RKO (cell line): ENCODE data around the gene SNX1.

Experiments used
- DNase-seq: peaks from one replicate; pipeline ENCODE4 v3.0.0-alpha.2; 2016; ENCODE audit warnings: low spot score

Gene SNX1

DNA sequence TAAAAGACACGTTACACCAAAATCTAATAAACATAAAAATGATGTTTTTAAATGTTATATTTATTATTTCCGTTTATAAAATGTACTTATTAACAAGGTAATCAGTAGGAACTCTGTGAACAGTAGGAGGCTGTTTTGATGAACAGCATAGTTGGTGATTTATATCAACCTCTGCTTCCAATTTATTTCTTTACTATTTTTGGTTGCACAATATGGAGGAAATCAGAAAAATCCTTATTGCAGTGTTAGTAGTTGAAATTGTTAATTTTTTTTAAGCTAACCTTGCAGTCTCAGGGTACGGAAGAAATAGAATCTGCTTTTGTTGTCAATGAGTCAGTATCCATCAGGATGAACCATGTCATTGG, 50.7 kb downstream of the SNX1 start:
- DNase-seq = no peak

DNA sequence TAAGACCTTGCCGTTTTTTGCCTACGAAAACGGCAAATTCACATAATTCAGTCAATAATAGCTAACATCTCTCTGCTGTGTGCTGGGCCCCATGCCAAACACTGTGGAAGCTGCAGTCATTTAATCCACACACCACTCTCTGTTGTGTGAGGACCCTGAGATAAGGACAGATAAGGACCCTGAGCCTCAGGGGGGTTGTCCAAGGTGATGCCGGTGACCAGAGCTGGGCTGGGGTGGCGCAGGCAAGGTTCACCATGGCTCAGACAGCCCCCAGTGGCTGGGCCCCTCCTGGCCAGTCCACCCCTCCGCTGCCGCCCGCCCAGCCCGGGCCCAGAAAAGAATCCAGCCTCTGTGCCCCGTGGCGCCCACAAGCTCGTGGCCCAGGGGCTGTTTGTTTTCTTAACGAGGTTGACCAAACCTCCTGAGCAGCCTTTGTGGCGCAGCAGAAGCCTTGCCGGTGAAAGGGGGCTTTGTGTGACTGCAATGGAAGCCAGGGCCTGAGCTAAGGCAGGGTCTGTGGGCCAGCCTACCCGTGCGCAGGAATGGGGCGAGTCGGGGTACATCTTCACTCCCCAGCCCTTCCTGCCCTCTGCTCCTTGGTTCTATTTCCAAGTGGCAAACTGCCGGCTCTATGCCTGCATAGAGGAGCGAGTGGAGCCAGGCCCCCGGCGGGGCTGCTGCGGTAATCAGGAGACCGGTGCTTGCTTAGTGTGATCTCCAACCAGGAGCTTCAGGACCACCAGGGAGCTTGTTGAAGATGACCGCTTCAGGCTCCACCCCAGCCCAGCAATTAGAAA, 51.3 kb downstream of the SNX1 start:
- no peak for DNase-seq

DNA sequence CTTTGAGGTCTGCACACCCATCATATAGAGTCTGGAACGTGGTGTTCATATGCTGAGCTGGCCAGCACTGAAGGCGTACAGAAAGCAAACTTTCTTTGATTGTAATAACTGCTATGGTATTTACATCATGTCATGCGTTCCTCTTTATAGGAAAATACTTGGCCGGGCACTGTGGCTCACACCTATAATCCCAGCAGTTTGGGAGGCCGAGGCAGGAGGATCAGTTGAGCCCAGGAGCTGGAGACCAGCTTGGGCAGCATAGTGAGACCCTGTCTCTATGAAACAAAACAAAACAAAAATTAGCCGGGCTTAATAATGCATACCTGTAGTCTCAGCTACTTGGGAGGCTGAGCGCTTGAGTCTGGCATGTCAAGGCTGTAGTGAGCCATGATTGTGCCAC, 52.4 kb downstream of the SNX1 start:
- DNase-seq = no peak

DNA sequence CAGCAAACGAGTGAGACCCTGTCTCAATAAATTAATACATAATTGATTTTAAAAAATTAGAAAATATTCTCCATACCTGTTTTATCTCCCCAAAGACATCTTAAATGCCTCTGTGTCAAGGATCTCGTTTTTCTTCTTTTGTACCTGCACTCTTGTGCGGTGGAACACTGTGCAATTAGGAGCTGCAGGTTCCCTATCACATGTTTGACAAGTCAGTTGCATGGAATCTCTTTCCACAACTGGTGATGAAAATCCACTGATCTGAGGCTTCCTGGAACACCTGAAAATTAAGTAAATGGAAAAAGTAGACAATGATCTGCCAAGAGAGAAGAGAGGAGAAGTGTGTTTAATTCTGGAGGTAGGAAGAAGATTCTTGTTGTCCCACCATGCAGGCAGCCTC, 52.8 kb downstream of the SNX1 start:
- no peak for DNase-seq

DNA sequence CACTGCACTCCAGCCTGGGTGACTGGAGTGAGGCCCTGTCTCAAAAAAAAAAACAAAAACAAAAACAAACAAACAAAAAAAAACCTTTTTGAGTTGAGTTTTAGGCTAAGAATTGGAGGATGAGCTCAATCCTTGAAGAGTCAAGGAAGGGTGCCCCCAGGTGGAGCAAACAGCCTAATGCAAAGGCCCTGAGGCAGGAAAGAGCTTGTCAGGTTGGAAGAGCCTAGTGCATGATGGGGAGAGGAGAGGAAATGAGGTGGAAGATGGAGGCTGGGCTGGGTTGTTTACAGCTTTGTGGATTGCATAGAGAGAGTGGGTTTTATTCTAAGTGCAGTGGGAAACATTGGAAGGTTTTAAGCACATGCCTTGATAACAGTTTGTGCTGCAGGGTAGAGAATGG, 53.6 kb downstream of the SNX1 start:
- DNase-seq = peak; percentile 41

DNA sequence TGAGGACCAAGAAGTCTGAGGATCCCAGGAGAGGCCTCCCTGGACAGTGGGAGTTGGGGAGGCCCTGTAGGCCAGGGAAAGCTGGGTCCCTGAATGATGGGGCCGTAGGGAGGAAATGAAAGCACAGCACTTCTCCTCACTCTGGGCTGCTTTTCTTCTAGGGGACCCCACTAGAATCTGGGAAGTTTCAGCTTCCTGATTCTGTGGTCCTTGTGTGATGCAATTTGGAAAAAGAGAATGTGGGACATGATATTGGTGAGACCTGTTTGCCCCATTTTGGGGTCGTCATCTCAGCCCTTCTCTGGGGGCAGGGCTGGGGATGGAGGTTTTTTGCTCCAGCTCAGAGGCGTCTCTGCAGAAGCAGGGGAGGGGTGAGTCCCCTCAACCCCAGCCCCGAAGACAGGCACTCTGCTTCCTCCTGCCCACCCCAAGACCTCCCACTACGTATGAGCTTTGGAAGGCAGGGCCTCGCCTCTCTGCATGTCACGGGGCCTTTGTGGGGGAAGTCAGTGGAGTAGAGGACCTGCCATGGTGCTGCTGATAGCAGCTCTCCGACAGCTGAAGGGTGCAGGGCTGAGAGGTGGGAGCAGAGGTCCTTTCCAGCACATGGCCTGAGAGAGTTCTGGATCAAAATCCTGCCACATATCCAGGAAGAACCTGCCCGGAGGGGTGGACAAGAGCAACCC, 54.3 kb downstream of the SNX1 start:
- DNase-seq = no peak

DNA sequence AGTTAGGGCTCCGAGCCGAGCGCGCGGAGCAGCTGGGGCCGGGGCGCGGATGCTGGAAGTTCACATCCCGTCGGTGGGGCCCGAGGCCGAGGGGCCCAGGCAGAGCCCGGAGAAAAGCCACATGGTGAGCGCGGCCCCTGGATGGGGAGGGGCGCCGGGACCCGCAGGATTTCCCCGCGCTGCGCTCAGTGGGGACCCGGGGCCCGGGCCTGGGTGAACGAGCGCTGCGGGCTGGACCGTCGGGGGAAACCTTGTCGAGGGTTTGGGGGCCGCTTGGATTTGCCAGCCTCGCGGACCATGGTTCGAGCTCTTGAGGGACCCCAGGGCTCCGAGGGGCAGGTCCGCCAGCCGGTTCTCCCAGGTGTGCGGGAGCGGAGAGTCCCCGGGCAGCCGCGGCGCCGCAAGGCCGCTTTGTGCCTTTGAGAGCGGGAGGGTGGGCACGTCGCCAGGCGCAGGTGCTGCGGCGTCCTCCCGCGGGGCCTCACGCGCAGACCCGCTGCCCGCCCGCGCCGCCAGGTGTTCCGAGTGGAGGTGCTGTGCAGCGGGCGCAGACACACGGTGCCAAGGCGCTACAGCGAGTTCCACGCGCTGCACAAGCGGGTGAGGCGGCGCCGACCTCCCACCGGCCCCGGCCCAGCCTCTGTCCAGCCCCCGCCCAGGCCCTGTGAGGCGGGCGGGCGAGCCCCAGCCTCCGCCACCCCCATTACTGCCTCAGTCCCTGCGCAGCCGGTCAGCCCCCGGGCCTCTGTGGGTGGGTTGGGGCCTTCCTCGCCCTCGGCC, 56.1 kb downstream of the SNX1 start, which contains the start of gene SNX22:
TSS of gene SNX22 (plus strand) at position 5 of the 780 bp plus-strand sequence. CDS start at position 50, 45 bp downstream.
- no peak for DNase-seq

DNA sequence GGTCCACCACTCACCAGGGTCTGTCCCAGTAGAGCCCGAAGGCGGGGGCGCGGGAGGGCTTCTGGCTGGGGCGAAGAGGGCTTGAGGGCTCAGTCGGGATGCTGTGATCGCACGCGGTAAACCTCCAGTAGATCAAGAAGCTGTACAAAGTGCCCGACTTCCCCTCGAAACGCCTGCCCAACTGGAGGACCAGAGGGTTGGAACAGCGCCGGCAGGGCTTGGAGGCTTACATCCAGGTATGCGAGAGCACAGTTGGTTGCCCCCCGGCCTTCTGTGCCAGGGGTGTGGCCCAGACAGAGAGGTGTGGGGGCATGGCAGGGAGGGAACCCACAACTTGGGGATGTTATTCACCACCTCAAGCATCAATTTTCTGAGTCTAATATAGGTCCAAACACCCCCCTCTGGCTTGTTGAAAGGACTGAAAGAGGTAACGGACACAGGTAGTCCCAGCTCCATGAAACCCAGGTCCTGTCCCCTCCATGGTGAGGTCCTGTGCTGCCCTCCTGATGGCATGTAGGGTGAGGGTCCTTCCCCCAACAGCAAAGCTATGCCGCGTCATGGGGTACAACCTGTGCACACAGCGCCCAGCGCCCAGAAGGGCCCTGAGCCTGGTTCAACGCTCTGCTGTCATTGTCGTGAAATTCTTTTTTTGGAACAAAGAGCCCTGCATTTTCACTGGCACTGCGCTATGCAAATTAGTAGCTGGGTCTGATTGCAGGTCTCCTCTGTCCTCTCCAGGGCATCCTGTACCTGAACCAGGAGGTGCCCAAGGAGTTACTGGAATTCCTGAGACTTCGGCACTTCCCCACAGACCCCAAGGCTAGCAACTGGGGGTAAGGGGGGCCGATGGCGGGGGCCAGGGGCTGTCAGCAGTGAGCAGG, 57.0 kb downstream of the SNX1 start:
- no peak for DNase-seq

DNA sequence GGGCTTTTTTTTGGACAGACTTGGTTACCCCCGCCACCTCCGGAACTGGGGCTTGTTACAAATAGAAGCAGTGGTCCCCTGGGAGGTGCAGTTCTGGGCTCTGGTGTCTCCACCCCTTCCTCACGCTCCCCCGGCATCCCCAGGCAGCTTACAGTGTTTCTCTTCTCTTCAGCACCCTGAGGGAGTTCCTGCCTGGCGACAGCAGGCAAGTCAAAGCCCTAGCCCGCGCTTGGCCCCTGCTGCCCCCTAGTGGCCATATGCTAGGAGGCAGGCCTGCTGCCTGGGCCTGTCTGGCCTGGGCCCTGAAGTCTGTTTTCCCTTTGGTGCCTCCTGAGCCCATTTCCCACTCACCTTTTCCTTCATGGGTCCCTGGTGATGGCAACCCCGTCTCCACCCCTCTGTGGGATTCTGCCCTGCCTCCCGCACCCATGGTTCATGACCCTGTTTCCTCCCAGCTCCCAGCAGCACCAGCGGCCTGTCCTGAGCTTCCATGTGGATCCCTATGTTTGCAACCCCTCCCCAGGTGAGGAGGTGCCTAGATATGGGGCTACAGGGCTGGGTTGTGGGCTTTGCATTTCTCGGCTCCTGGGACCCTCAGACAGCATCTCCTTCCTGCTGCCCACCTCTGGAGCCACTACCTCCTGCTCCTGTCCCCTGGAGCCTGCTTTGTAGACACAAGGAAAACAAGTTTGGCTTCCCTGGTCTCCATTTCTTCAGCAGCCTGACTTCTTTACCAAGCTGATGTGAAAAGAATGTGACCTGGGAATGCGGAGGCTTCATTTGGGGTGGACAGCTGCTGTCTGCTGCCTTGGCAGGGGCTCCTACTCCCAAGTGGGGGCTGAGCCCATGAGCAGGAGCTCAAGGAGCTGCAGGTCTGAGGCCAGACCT, 57.9 kb downstream of the SNX1 start:
- DNase-seq = peak; percentile 82

DNA sequence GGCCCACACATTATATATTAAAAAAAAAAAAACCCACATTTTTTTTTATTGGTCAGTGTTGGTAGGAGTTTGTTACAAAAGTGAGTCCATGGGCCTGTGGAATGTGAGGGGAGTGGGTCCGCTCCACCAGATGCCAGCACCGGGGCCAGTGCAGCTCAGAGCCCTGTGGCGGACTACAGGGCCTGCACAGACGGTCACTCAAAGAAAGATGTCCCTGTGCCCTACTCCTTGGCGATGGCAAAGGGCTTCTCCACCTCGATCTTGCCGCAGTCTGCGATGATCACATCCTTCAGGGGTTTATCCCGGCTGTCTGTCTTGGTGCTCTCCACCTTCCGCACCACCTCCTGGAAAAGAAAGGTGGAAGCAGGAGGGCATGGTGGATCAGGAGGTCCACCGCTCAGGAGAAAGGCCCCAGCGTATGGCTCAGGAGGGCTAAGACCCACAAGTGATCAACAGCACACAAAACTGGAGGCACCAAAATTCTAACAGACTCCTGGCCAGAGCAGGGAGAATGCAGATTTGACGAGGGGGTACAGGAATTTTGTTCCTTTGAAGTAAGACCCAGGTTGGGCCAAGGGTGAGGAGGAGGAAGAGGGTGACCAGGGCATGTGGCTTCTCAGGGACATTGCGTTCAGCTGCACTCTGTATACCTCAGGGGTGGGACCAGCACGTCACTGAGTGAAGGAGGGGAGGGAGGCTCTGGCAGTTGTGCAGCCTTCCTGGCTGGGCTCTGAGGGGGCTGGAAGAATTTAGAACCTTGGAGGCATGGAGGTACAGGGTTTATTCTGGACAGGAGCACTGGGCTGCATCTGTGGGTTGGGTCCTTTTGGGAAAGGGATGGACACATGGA, 60.2 kb downstream of the SNX1 start:
- DNase-seq = no peak

DNA sequence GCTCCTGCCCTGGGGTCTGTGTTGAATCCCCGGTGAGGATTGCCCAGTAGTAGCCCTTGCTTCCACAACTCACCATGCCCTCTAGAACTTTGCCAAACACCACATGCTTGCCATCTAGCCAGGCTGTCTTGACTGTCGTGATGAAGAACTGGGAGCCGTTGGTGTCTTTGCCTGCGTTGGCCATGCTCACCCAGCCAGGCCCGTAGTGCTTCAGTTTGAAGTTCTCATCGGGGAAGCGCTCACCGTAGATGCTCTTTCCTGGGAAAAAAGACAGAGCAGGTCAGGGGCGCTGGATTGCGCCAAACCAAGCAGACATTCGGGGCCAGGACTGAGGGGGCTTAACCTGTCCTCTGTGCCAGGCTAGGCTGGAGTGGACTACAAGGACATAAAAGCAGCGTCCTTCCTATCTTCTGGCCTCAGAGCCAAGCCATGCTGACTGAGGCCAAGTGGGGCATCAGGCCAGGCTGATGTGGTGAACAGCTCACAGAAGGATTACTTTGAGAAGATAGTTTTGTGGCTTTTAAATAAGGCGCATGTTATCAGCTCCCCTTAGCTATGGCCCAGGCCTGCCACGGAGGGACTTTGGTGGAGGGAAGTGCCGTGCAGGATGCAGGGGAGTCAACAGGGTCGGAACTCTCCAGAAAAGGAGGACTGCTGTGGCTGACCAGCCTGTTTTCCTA, 61.0 kb downstream of the SNX1 start:
- DNase-seq = no peak

DNA sequence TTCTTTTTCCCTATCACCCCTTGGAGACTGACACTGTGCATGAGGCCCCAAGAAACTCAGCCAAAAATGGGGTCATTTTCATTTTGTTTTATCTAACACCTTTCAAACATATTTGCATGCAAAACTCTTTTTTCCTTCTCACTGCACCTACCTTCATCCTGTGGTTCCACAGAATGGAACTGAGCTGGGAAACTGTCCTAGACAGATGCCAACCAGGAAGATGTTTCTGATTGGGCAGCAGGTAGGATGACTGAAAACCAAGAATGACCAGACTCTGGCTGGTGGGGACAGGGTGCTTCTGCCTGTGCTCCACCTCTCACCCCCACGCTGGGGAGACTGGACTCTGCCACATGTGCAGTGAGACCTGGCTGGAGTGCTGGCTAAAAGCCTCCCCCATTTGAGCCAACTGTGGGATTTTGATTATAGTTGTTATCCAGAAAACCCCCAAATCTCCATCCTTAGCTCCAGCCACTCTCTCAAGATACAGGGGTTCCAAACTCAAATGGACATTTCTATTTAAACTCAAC, 61.9 kb downstream of the SNX1 start:
- DNase-seq = no peak

DNA sequence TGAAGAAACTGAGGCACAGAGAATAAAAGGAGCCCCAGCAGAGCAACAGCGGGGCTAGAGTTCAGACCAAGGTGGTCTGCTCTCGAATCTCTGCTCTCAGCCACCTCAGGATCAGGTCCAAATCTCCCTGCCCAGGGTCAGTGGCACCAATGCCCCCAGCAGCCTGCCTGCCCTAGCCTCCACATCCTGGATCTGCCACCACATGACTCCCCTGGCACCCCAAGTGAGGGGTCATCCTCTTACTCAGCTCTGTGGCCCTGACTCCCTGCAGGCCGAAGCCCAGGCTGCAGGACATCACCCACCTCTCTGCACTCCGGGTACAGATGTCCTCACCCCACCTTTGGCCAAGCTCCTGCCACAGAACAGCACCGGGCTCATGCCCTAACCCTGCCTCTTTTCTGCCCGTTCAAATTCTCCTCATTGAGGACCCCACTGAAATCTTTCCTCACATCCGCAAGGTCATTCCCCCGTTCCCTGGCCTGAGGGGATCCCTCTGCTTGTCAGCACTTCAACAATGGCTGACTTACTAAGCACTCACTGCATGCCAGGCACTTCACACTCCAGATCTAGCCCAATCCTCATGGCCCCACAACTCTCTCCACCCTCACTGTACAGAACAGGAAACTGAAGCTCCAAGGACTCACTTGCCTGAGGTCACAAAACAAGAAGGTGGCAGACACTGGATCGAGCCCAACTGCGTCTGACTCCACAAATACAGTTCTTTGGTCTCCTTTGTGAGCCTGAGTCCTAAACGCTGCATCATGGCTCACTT, 62.8 kb downstream of the SNX1 start:
- no peak for DNase-seq

DNA sequence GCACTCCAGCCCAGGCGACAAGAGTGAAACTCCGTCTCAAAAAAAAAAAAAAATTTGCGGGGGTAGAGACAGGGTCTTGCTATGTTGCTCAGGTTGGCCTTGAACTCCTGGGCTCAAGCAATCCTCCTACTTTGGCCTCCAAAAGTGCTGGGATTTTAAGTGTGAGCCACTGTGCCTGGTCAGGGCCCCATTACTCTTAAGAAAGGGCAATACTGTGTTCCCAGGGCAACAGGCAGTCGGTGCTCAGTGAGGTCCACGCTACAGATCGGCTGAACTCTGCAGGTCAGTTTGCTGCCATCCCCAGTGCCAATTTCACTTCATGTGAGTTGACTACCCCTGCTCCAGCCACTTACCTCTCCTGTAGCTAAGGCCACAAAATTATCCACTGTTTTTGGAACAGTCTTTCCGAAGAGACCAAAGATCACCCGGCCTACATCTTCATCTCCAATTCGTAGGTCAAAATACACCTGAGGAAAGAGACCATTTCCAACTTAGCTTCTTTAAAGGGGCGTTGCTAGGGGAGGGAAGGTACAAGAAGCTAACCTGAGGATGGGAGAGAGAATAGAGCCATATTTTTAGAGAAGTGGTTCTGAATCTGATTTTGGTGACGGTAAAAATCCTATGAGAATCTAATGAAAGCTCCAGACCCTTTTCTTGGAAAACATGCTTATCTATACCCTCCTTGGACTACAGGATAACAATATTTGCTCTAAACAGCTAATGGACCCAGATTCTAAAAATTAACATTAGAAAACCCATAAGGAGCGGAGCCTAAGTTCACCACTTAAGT, 66.1 kb downstream of the SNX1 start:
- DNase-seq = peak; percentile 44

DNA sequence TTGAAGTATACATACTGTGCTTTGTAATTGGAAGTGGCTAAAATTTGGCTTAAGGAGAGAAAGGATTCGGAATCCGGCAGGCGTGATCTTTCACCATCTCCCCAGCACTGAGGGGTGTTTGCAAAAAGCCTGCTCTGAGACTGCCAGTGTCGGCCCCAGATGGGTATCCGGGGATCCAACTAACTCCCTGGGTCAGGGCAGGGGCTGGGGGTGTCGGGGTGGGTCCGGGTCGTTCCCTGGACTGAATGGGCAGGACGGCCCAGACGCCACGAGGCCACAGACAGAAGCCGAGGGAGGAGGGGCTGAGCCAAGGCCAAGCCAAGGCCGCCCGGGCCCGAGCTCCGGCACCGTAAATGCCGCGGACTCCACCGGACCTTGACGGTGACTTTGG, 66.7 kb downstream of the SNX1 start:
- no peak for DNase-seq

DNA sequence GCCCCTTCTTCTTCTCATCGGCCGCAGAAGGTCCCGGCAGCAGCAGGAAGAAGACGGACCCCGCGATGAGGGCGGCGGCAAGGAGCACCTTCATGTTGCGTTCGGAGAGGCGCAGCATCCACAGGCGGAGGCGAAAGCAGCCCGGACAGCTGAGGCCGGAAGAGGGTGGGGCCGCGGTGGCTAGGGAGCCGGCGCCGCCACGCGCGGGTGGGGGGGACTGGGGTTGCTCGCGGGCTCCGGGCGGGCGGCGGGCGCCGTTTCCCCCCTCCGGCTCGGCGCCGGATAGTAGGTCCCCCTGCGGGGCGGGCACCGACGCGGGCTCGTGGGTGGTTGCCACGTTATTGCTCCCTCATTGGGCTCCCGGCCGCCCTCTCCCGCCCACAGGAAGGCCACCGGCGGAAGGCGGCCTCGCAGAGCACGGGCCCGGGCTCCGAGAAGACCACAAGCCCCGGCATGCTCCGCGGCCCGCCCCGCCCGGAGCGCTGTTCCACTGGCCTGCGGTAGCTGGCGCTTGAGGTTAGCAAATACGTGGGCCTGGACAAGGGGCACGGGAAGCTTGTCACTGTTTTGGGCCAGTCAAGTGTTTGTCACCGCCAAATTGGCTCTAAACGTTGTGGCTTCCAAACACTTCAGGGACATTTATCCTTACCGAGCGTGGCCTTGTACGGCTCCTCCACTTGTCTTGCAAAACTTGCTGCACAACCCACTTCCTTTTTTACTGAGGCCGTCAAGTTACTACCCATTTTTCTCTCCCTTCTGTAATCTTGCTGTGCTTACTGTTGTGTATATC, 67.3 kb downstream of the SNX1 start, which contains the start of gene PPIB:
TSS of gene PPIB (minus strand) at position 154 of the 790 bp plus-strand sequence. CDS start at position 118, 36 bp downstream.
- peak; percentile 97 for DNase-seq
